Jurkat, Clone E6-1 (cell line): ENCODE results near the gene ERO1B.

Experiments
- DNase-seq: peaks from one replicate; pipeline ENCODE4 v3.0.0-alpha.2; 2011; ENCODE audit warnings: low read depth, low spot score
- H3K4me3 ChIP-seq: 2 replicates; pipeline ENCODE4 v1.5.1; 2011; ENCODE audit warnings: mild to moderate bottlenecking, low read length, control low read depth, moderate library complexity

Gene ERO1B

GRCh38 chr1:236259043-236259442, 22.7 kb downstream of the ERO1B start:
- H3K4me3 ChIP-seq: no peak overlapping the region
- peak; percentile 71 for DNase-seq

GRCh38 chr1:236258114-236258622, 23.6 kb downstream of the ERO1B start:
- DNase-seq: no peak
- H3K4me3 ChIP-seq: no peak overlapping the region

GRCh38 chr1:236257216-236257615, 24.5 kb downstream of the ERO1B start:
- no peak for DNase-seq
- H3K4me3 ChIP-seq: no peak overlapping the region

- no peak for DNase-seq
- H3K4me3 ChIP-seq: no peak overlapping the region
Observed at GRCh38 chr1:236253918-236254637, 27.7 kb downstream of the ERO1B start.

GRCh38 chr1:236253119-236253518, 28.6 kb downstream of the ERO1B start:
- no peak for DNase-seq
- no peak overlapping the region for H3K4me3 ChIP-seq

GRCh38 chr1:236251587-236251986, 30.2 kb downstream of the ERO1B start:
- no peak overlapping the region for H3K4me3 ChIP-seq

GRCh38 chr1:236247286-236247685, 34.5 kb downstream of the ERO1B start:
- no peak overlapping the region for H3K4me3 ChIP-seq
- no peak for DNase-seq

More at GRCh38 chr1:236251587-236251986, 30.2 kb downstream of the ERO1B start:
- DNase-seq: no peak

GRCh38 chr1:236242568-236242967, 39.2 kb downstream of the ERO1B start:
- DNase-seq: no peak
- no peak overlapping the region for H3K4me3 ChIP-seq

- no peak for DNase-seq
- no peak overlapping the region for H3K4me3 ChIP-seq
Observed at GRCh38 chr1:236240675-236241074, 41.1 kb downstream of the ERO1B start.

GRCh38 chr1:236239092-236239585, 42.6 kb downstream of the ERO1B start:
- H3K4me3 ChIP-seq: no peak overlapping the region
- no peak for DNase-seq

- no peak overlapping the region for H3K4me3 ChIP-seq
- no peak for DNase-seq
Observed at GRCh38 chr1:236235116-236235515, 46.6 kb downstream of the ERO1B start.

GRCh38 chr1:236228411-236228810, 53.3 kb downstream of the ERO1B start:
- H3K4me3 ChIP-seq: no peak overlapping the region
- DNase-seq: no peak

GRCh38 chr1:236222632-236223031, 59.1 kb downstream of the ERO1B start:
- DNase-seq: no peak
- H3K4me3 ChIP-seq: no peak overlapping the region

GRCh38 chr1:236220473-236220872, 61.3 kb downstream of the ERO1B start:
- no peak for DNase-seq
- no peak overlapping the region for H3K4me3 ChIP-seq

- DNase-seq: no peak
Observed at GRCh38 chr1:236214761-236215160, 67.0 kb downstream of the ERO1B start.

GRCh38 chr1:236213534-236213933, 68.2 kb downstream of the ERO1B start:
- H3K4me3 ChIP-seq: no peak overlapping the region
- DNase-seq: no peak

More at GRCh38 chr1:236214761-236215160, 67.0 kb downstream of the ERO1B start:
- H3K4me3 ChIP-seq: no peak overlapping the region

GRCh38 chr1:236211815-236212214, 69.9 kb downstream of the ERO1B start:
- DNase-seq: no peak
- H3K4me3 ChIP-seq: no peak overlapping the region

- H3K4me3 ChIP-seq: no peak overlapping the region
- no peak for DNase-seq
Observed at GRCh38 chr1:236209713-236210112, 72.0 kb downstream of the ERO1B start.

- no peak overlapping the region for H3K4me3 ChIP-seq
- no peak for DNase-seq
Observed at GRCh38 chr1:236209185-236209584, 72.6 kb downstream of the ERO1B start.

- H3K4me3 ChIP-seq: no peak overlapping the region
- no peak for DNase-seq
Observed at GRCh38 chr1:236207569-236207968, 74.2 kb downstream of the ERO1B start.

- H3K4me3 ChIP-seq: no peak overlapping the region
- DNase-seq: no peak
Observed at GRCh38 chr1:236207121-236207520, 74.6 kb downstream of the ERO1B start.
